Uterus (tissue), 2 donors: ENCODE data around the gene TIMMDC1.
"Not testable (repeated sequence)": the region's sequence is repeated elsewhere in the genome, so short reads cannot be mapped to it uniquely, and the experiment has no call there.

Experiments
- POLR2A ChIP-seq, 2 donors: fragments of 450-650 bp; IDR thresholded peaks; one replicate each; pipeline ENCODE4 v1.6.1; 2016; ENCODE audit warnings: antibody characterized with exemption in 2 of 2, mild to moderate bottlenecking in 1 of 2, moderate library complexity in 1 of 2
- TF ChIP-seq, protein P1 (sequence below), 4 experiments: fragments of 200-600 bp in 2 of 4; fragments of 450-650 bp in 2 of 4; sonication (generic) in 2 of 4; IDR thresholded peaks; one replicate each; pipeline ENCODE4 v1.5.1; 2016 to 2019; ENCODE audit warnings: antibody characterized with exemption in 4 of 4, mild to moderate bottlenecking in 2 of 4, moderate library complexity in 1 of 4

DNA sequence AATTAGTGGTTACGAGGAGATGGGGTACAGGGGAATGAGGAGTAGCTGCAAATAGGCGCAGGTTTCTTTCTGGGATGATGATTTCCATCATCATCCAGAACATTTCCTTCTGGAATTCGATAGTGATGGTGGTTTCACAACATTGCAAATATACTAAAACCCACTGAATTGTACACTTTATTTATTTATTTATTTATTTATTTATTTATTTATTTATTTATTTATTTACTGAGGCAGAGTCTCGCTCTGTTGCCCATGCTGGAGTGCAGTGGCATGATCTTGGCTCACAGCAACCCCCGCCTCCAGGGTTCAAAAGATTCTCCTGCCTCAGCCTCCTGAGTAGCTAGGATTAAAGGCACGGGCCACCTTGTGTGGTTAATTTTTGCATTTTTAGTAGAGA is 54.6 kb downstream of the TIMMDC1 start:
- TF ChIP-seq, protein P1, sequence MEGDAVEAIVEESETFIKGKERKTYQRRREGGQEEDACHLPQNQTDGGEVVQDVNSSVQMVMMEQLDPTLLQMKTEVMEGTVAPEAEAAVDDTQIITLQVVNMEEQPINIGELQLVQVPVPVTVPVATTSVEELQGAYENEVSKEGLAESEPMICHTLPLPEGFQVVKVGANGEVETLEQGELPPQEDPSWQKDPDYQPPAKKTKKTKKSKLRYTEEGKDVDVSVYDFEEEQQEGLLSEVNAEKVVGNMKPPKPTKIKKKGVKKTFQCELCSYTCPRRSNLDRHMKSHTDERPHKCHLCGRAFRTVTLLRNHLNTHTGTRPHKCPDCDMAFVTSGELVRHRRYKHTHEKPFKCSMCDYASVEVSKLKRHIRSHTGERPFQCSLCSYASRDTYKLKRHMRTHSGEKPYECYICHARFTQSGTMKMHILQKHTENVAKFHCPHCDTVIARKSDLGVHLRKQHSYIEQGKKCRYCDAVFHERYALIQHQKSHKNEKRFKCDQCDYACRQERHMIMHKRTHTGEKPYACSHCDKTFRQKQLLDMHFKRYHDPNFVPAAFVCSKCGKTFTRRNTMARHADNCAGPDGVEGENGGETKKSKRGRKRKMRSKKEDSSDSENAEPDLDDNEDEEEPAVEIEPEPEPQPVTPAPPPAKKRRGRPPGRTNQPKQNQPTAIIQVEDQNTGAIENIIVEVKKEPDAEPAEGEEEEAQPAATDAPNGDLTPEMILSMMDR (IDR thresholded peaks at IDR 0.05), result not testable (repeated sequence)
- TF ChIP-seq POLR2A (IDR thresholded peaks at IDR 0.05), result not testable (repeated sequence)
